IgD-negative memory B cell (primary cell): ENCODE results near the gene ACTRT3. TPM values are rescaled to one million over a fixed set of nuclear protein-coding genes. Genes with fewer than 3 reads are reported as not detected.
A peak's percentile ranks its signal among the peaks of the same experiment; 100 is the strongest.
"Not testable (repeated sequence)": the region's sequence is repeated elsewhere in the genome, so short reads cannot be mapped to it uniquely, and the experiment has no call there.

ENCODE experiments used
- H3K27ac Mint-ChIP-seq, 3 donors: one replicate each; pipeline ENCODE4 v1.8.0; 2020 to 2022; ENCODE audit warnings: mild to moderate bottlenecking in 3 of 3, mixed read lengths in 3 of 3, moderate library complexity in 1 of 3
- H3K27me3 Mint-ChIP-seq: one replicate; pipeline ENCODE4 v1.8.0; 2021; ENCODE audit warnings: mixed read lengths
- H3K36me3 Mint-ChIP-seq: one replicate; pipeline ENCODE4 v1.8.0; 2020; ENCODE audit warnings: mild to moderate bottlenecking, mixed read lengths
- H3K4me1 Mint-ChIP-seq, 3 donors: one replicate each; pipeline ENCODE4 v1.8.0; 2020 to 2022; ENCODE audit warnings: mixed read lengths in 3 of 3, mild to moderate bottlenecking in 1 of 3
- H3K4me3 Mint-ChIP-seq, 4 donors: one replicate each; pipeline ENCODE4 v1.8.0; 2020 to 2022; ENCODE audit warnings: mild to moderate bottlenecking in 4 of 4, mixed read lengths in 4 of 4, moderate library complexity in 3 of 4
- H3K9me3 Mint-ChIP-seq, 3 donors: one replicate each; pipeline ENCODE4 v1.8.0; 2020 to 2021; ENCODE audit warnings: mixed read lengths in 3 of 3, mild to moderate bottlenecking in 1 of 3
- polyA plus RNA-seq: library from polyadenylated mRNA; unstranded; fragments of 300-500 nt; fragmentation: Illumina TruSeq; gene quantifications from one replicate; pipeline ENCODE4 v1.2.3, GENCODE V29; 2021

The ACTRT3 gene
- polyA plus RNA-seq, 1 donor from 2014 or later = 0.20 TPM

GRCh38 chr3:169758359-169758994, 10.9 kb downstream of the ACTRT3 start:
- H3K4me3 Mint-ChIP-seq = no peak overlapping the region
- peaks cover 1% of the 10 kb centered on the region for H3K27me3 Mint-ChIP-seq
- no peaks in the 10 kb centered on the region for H3K36me3 Mint-ChIP-seq
- H3K27ac Mint-ChIP-seq = no peak overlapping the region
- H3K4me1 Mint-ChIP-seq = peaks cover 6 to 10% (median 8%) of the 10 kb centered on the region in 3 donors
- no peaks in the 10 kb centered on the region for H3K9me3 Mint-ChIP-seq

GRCh38 chr3:169755488-169755887, 13.9 kb downstream of the ACTRT3 start:
- H3K4me3 Mint-ChIP-seq = no peak overlapping the region

DNA sequence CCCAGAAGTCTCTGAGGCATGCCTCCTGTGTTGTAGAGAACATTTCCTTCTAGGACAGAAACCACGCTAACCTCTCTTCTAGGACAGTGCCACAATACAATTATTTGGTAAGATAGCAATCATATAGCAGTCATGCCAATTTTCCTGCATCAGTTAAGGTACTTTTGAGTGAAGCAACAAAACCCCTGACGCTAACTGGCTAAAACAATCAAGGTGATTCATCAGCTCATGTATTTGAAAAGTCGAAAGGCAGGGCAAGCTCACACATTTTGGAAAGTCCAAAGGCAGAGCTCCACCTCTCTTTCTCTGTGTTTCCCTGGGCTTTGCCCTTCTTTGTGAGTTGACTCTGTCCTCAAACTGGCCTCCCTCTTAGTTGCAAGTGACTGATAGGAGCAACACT, 14.7 kb downstream of the ACTRT3 start:
- Mint-ChIP-seq H3K27me3 (peaks cover 11% of the 10 kb centered on the region), H3K27ac (no peak overlapping the region), H3K36me3 (no peaks in the 10 kb centered on the region), H3K4me1 (peaks cover 10 to 14% (median 12%) of the 10 kb centered on the region in 3 donors), H3K4me3 (no peak overlapping the region), H3K9me3 (no peaks in the 10 kb centered on the region)

More at GRCh38 chr3:169755488-169755887, 13.9 kb downstream of the ACTRT3 start:
- H3K9me3 Mint-ChIP-seq = no peaks in the 10 kb centered on the region
- no peaks in the 10 kb centered on the region for H3K36me3 Mint-ChIP-seq
- peaks cover 10% of the 10 kb centered on the region for H3K27me3 Mint-ChIP-seq
- H3K27ac Mint-ChIP-seq = no peak overlapping the region
- peaks cover 8 to 13% (median 11%) of the 10 kb centered on the region in 3 donors for H3K4me1 Mint-ChIP-seq

- Mint-ChIP-seq H3K27ac (no peak overlapping the region), H3K27me3 (peaks cover 21% of the 10 kb centered on the region), H3K36me3 (no peaks in the 10 kb centered on the region), H3K4me3 (no peak overlapping the region), H3K9me3 (no peaks in the 10 kb centered on the region), H3K4me1 (peaks cover 6 to 10% (median 6%) of the 10 kb centered on the region in 3 donors)
These were observed 17.5 kb downstream of the ACTRT3 start for GRCh38 chr3:169751875-169752274.

GRCh38 chr3:169750665-169751064, 18.7 kb downstream of the ACTRT3 start:
- peaks cover 21% of the 10 kb centered on the region for H3K27me3 Mint-ChIP-seq
- H3K36me3 Mint-ChIP-seq = no peaks in the 10 kb centered on the region
- H3K4me3 Mint-ChIP-seq = peak overlapping the region in 1 of 4 donors; percentile 5
- H3K4me1 Mint-ChIP-seq = peaks cover 6 to 10% (median 6%) of the 10 kb centered on the region in 3 donors
- no peaks in the 10 kb centered on the region for H3K9me3 Mint-ChIP-seq
- no peak overlapping the region for H3K27ac Mint-ChIP-seq

DNA sequence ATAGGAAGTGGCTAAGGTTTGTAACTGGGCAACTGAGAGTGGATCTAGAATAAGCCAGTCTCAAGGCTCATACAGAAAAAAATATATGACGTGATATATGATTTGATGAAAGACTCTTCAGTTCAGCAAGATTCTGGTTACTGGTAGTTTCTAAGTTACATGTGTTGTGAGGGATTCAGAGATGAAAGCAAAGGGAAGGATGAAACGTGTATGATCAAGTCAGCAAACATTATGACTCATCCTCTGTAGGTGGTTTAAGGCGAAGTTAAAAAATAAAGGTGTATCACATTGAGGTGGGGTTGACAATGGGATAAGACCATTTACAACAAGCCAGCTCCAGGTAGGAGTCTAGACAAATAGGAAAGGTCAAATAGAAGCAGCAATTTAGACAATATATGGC, 20.7 kb downstream of the ACTRT3 start:
- Mint-ChIP-seq H3K36me3 (no peaks in the 10 kb centered on the region), H3K27me3 (peaks cover 20% of the 10 kb centered on the region), H3K4me1 (peaks cover 6 to 10% (median 6%) of the 10 kb centered on the region in 3 donors), H3K4me3 (no peak overlapping the region), H3K9me3 (no peaks in the 10 kb centered on the region), H3K27ac (no peak overlapping the region)

GRCh38 chr3:169746924-169747323, 22.4 kb downstream of the ACTRT3 start:
- Mint-ChIP-seq H3K36me3 (no peaks in the 10 kb centered on the region), H3K27me3 (peaks cover 18% of the 10 kb centered on the region), H3K27ac (no peak overlapping the region), H3K4me1 (peaks cover 6 to 8% (median 6%) of the 10 kb centered on the region in 3 donors), H3K4me3 (no peak overlapping the region), H3K9me3 (no peaks in the 10 kb centered on the region)

DNA sequence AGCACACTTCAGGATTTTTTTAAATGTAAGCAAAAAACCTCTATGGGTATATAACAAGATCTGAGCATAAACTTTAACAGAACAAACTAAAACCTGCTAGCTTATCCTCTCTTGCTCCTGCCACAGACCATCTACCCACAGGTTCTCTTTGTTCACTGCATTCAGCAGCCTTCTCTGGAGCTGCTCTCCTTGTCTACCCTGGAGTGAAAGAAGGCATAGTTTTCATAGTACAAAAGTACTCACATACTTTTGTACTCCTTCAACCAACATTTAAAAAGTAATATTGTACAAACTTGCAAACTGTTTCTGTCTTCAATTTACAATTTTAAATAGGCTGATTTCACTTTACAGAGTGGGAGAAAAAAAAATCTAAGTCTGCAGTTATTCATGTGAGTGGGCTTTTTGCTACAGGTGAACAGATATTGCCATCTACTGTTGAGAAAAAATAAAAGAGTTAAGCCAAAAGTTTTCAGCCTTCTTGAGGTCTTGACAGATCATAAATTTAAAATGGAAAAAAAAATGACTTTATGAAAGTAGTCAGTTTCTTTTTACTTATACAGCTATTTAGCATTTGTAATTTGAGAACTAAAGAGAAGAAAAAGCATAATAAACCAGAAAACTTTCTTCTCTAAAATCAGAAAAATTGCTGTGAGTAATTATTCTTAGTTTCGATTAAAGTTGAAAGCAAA, 24.9 kb downstream of the ACTRT3 start:
- Mint-ChIP-seq H3K4me1 (no peaks in the 10 kb centered on the region), H3K27ac (no peak overlapping the region), H3K4me3 (no peak overlapping the region), H3K9me3 (no peaks in the 10 kb centered on the region), H3K27me3 (peaks cover 13% of the 10 kb centered on the region), H3K36me3 (no peaks in the 10 kb centered on the region)

- Mint-ChIP-seq H3K9me3 (peaks cover 0 to 26% (median 9%) of the 10 kb centered on the region in 3 donors), H3K4me3 (no peak overlapping the region), H3K36me3 (peaks cover 5% of the 10 kb centered on the region), H3K27me3 (peaks cover 3% of the 10 kb centered on the region), H3K27ac (no peak overlapping the region), H3K4me1 (no peaks in the 10 kb centered on the region)
These were observed 30.3 kb downstream of the ACTRT3 start for GRCh38 chr3:169739067-169739466.

DNA sequence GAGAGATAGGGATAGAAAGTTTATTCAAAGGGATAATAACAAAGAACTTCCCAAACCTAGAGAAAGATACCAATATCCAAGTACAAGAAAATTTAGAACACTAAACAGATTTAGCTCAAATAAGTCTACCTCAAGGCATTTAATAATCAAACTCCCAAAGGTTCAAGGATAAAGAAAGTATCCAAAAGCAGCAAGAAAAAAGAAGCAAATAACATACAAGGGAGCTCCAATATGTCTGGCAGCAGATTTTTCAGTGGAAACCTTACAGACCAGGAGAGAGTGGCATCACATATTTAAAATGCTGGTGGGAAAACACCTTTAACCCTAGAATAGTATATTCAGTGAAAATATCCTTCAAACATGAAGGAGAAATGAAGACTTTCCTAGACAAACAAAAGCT, 37.5 kb downstream of the ACTRT3 start:
- not testable (repeated sequence) for H3K4me3 Mint-ChIP-seq, H3K27ac Mint-ChIP-seq, H3K36me3 Mint-ChIP-seq, H3K4me1 Mint-ChIP-seq
- peaks cover 14% of the 10 kb centered on the region for H3K27me3 Mint-ChIP-seq
- peaks cover 5 to 29% (median 12%) of the 10 kb centered on the region in 3 donors for H3K9me3 Mint-ChIP-seq

DNA sequence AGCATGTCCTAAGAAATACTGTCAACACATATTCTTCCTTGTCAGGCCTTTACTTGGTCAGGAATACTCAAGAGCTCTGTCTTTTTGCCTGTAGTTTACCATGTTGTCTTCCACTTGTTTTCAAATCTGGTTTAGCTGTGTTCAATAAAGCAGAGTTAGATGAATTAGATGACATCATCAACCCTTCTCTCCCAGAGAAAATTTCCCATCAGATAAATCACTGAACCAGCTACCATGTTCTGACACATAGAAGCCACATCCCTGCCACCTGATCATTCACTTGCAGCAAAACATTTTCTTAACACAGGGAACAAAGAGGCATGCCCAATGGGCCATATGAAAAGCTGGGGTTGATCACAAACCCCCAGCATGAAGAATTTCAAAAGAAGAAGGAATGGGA, 46.6 kb downstream of the ACTRT3 start:
- Mint-ChIP-seq H3K4me1 (no peaks in the 10 kb centered on the region), H3K27ac (no peak overlapping the region), H3K4me3 (no peak overlapping the region), H3K27me3 (peaks cover 13% of the 10 kb centered on the region), H3K36me3 (peaks cover 1% of the 10 kb centered on the region), H3K9me3 (peaks cover 0 to 6% (median 3%) of the 10 kb centered on the region in 3 donors)

DNA sequence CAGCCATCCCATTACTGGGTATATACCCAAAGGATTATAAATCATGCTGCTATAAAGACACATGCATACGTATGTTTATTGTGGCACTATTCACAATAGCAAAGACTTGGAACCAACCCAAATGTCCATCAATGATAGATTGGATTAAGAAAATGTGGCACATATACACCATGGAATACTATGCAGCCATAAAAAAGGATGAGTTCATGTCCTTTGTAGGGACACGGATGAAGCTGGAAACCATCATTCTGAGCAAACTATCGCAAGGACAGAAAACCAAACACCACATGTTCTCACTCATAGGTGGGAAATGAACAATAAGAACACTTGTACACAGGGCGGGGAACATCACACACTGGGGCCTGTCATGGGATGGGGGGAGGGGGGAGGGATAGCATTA, 50.9 kb downstream of the ACTRT3 start:
- H3K4me1 Mint-ChIP-seq, H3K4me3 Mint-ChIP-seq, H3K27ac Mint-ChIP-seq, H3K36me3 Mint-ChIP-seq, H3K9me3 Mint-ChIP-seq: not testable (repeated sequence)
- H3K27me3 Mint-ChIP-seq = peaks cover 22% of the 10 kb centered on the region

Other genes with a start within 250 kb of the ACTRT3 start
- not detected for gene MECOM, start 105.8 kb downstream of the ACTRT3 start, polyA plus RNA-seq
- gene TERC, start 4.5 kb downstream of the ACTRT3 start, polyA plus RNA-seq = 0.78 TPM
- gene MYNN, start 3.8 kb upstream of the ACTRT3 start, polyA plus RNA-seq = 15.2 TPM
- gene LRRIQ4, start 43.3 kb upstream of the ACTRT3 start, polyA plus RNA-seq = not detected
- gene LRRC34, start 43.3 kb upstream of the ACTRT3 start, polyA plus RNA-seq = 0.60 TPM
- gene LRRC31, start 100.4 kb upstream of the ACTRT3 start, polyA plus RNA-seq = not detected
- gene SAMD7, start 142.0 kb upstream of the ACTRT3 start, polyA plus RNA-seq = not detected
- 273 TPM for gene SEC62, start 197.2 kb upstream of the ACTRT3 start, polyA plus RNA-seq